HG02938 (cell line): ENCODE measurements around the gene TOX2.

Experiments
- ATAC-seq: cut with Tn5 transposase; IDR thresholded peaks from one replicate; pipeline ENCODE4 v1.9.1; 2021; ENCODE audit warnings: mild to moderate bottlenecking, moderate library complexity; ENCODE audit not compliant: unreplicated experiment

The TOX2 gene

DNA sequence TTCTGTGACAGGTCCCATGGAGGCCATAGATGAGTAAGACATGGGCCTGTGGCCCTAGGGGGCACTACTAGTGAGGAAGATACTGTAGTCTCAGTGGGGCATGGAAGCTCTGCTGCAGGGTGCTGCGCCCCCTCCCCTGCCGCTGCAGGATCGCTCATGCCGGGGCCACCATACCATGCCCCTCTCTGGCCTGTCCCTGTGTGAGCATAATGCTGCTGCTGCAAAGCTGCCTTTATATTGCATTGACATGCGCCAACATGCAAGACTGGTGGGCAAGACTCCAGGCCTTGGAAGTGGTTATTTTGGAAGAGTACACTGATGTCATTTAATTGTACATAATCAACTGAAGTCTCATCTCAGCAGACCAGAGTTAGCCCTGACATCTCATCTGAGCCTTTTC is 60.0 kb downstream of the TOX2 start:
- no peak for ATAC-seq

- ATAC-seq = no peak
These were observed 60.6 kb downstream of the TOX2 start for GRCh38 chr20:43975096-43975768.

- ATAC-seq = no peak
These were observed 61.9 kb downstream of the TOX2 start for GRCh38 chr20:43976547-43976946.

DNA sequence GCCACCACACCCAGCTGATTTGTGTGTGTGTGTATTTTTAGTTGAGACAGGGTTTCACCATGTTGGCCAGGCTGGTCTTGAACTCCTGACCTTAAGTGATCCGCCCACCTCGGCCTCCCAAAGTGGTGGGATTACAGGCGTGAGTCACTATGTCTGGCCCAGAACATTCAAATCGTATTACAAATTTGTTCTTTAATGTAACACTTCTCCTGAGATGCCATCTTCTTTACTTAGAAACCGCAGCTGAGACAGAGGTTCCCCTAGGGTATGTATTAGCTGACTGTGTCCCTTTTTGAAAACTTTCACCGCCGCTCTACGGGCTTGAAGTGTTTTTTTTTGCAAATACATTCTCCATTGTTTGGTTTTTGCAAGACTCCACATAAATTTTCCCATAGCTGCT is 62.6 kb downstream of the TOX2 start:
- ATAC-seq = no peak

DNA sequence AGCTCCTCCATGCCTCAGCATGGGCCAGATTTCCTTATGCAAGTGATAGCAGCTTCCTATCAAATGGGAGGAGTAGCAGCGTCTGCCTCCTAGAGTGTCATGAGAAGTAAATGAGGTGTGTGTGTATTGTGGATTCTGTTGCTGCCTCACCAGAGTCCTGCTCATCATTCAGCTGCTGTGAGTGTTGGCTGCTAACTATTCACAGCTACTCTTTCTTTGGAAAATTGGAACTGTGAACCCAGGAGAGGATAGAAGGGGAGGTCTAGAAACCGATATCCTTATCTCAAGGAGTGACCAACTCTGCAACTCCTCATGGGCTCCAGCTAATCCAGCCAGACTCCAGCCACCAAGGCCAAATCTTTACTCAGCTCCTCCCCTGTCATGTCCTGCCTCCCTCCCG is 63.3 kb downstream of the TOX2 start:
- no peak for ATAC-seq

- ATAC-seq = no peak
These were observed 65.0 kb downstream of the TOX2 start for GRCh38 chr20:43979576-43980105.

DNA sequence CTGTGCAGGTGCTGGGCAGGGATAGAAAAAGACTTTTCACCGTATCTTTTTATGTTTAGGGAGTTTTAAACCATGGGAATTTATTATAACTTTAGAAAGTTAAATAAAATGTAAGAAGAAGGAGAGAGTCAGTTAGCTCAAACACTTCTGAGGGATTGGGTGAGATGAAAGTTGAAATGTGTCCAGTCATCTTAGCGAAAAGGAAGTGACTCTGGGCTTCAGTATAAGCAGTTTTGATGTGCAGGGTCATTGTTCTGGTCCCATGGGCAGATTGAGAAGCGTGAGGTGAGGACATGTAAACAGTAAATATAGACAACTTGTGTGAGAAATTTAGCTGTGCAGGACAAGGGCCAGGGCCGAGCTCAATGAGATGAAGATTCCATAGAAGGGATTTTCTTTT is 66.9 kb downstream of the TOX2 start:
- no peak for ATAC-seq

GRCh38 chr20:43982016-43982415 is 67.4 kb downstream of the TOX2 start:
- ATAC-seq = no peak

DNA sequence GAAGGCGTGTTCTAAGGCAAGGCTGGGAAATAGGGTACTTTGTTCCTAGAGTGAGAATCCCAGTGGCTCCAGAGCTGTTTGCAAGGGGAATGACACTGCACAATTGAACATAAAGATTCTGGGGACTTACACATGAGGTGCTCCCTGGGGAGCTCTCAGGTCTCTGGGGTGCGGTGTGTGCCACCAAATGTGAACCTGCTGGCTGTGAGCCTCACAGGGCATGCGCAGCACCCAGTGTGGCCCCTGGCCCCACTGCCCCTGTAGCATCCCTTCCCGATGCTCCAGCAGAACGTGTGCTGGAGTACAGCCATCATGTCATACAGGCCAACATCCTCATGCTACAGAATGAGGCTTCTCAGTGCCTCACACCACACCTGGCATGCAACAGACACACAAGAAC is 68.2 kb downstream of the TOX2 start:
- no peak for ATAC-seq

GRCh38 chr20:43983359-43983758 is 68.7 kb downstream of the TOX2 start:
- ATAC-seq = no peak

GRCh38 chr20:43983904-43984361 is 69.3 kb downstream of the TOX2 start:
- ATAC-seq = no peak

DNA sequence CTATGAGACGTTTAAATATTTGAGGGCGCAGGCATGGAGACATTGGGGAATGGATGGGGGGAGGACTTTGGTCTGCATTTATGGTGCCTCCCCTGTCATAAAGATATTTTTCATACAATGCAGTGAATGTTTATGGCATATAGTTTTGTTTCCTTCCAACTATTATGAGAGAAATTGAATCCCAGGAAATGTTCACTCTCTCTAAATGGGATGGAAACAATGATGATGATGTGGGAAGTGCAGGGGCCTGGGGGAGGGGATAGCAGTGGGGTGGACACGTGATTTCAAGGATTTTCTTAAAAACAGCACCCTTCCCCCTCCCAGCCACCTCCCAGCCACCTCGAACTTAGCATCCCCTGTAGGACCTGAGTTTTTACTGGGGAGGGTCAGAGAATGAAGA is 69.9 kb downstream of the TOX2 start:
- no peak for ATAC-seq

- no peak for ATAC-seq
These were observed 70.5 kb downstream of the TOX2 start for GRCh38 chr20:43985121-43985520.

GRCh38 chr20:43985608-43986316 is 71.1 kb downstream of the TOX2 start:
- no peak for ATAC-seq

DNA sequence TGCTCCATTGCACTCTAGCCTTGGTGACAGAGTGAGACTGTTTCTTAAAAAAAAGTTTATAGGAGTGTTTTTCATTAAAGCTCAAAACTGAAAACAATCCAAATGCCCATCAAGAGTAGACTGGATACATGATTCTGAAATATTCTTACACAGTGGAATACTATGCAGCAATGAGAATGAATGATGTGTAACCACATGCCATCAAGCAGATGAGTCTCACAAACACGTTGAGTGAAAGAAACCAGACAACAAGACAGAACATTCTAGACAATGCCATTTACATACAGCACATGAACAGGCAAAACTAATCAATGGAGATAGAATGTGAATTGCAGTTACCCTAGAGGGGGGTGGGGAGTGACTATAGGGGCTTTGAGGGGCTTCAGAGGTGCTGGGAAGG is 72.4 kb downstream of the TOX2 start:
- no peak for ATAC-seq

DNA sequence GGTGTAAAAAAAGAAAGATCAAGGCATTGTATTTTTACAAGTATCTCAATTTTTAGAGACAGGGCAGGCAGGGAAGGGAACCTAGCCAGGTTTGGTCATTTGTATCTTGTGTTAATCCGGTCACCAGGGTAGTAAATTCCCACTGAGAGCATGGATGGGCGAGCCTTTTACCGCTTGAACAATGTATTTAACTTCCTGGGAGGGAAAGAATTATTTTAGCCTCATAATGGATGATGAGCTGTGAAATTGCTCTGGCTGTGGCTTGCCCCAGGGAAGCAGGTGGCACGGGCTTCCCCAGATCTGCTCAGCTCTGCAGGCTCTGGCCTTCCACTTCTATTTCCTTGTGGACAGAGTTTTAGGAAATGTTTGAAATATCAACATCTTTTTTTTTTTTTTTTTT is 72.9 kb downstream of the TOX2 start:
- no peak for ATAC-seq

DNA sequence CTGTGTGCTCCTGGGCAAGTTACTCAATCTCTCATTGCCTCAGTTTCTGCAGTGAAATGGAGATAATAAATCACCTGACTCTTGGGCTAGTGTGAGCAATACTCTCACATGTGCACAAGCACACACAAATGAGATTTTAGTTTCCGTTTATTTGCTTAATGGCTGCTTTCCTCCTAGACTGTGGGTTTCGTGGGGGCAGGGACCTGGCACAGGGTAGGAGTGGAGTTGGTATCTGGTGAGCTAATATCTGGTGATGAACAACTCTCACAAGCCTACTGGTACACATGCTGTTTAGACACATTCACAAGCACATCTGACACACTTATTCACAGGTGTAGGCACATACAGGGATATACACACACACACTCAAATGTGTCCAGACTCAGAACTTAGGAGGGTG is 73.8 kb downstream of the TOX2 start:
- ATAC-seq = no peak

DNA sequence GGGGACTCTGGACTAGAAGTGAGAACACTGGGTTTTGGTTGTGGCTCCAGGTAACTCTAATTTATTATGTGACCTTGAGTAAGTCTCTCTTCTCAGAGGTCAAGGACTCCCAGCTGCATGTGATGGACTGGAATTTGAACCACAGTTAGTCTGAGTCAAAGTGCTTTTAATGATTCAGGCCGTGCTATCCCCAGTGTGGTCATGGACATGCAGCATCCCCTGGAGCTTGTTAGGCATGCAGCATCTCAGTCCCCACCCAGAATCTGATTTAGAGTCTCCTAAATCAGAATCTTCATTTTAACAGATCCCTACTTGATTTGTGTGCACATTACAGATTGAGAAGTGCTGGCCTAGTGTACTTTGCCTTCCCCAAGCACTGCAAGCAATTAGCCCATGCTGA is 74.2 kb downstream of the TOX2 start:
- ATAC-seq = no peak

DNA sequence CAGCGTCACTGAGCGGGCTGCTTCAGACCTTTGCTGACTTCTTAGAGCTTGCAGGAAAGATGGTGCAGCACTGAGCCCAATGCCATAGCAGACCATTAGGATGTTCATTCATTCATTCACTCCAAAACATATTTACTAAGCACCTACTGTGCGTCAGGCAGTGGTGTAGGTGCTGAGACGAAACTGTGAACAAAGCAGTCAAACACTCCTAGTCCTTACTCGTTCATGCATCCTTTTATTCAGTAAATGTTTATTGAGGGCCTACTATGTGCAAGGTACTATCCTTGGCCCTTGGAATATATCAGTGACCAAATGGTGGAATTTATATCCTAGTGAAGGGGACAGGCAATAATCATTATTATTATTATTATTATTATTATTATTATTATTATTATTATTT is 76.6 kb downstream of the TOX2 start:
- no peak for ATAC-seq

- ATAC-seq = no peak
These were observed 77.3 kb downstream of the TOX2 start for GRCh38 chr20:43991982-43992381.

DNA sequence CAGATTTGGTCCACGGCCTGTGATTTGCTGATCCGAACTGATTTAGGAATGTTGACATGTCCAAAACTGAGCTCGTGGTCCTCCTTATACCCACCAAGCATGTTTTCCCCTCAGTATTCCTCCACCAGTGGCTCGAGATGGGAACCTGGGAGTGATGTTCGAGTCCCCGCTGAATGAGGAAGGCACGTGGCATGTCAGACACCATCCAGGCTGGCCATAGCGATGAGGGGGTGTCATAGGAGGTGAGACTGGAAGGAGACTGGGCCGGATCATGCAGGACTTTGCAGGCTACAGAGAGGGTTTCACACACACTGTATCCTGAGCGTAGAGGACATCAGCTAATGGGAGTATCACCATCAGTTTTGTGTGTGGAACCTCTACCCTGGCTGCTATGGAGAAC is 78.2 kb downstream of the TOX2 start:
- ATAC-seq = no peak

- ATAC-seq = no peak
These were observed 78.9 kb downstream of the TOX2 start for GRCh38 chr20:43993560-43993959.
